GM12875 (cell line): ENCODE results near the gene UTP3.
"Not testable (repeated sequence)": the region's sequence is repeated elsewhere in the genome, so short reads cannot be mapped to it uniquely, and the experiment has no call there.

Experiments used
- H3K4me3 ChIP-seq: one replicate; pipeline ENCODE4 v1.5.1; 2011; ENCODE audit warnings: low read depth, low read length, control low read depth
- TF ChIP-seq, protein P1 (sequence below): IDR thresholded peaks from 2 replicates; pipeline ENCODE4 v1.5.1; 2011; ENCODE audit warnings: low read depth, mild to moderate bottlenecking, control low read depth, inconsistent platforms, low read length, moderate library complexity, borderline replicate concordance; ENCODE audit not compliant: insufficient read depth

Gene UTP3

DNA sequence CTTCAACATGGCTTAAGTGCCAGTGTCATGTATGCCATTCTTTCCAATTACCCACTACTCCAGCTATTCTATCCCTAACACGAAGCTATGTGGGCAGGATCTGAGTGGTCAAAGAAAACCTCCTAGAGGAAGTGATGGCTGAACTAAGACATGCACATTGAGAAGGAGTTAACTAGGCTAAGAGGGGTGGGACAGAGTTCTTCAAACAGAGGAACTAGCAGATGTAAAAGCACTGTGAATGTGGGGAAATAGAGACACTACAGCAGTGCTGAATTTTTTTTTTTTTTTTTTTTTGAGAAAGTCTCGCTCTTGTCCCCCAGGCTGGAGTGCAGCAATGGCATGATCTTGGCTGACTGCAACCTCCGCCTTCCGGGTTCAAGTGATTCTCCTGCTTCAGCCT is 28.2 kb upstream of the UTP3 start:
- H3K4me3 ChIP-seq = no peak overlapping the region
- TF ChIP-seq, protein P1, sequence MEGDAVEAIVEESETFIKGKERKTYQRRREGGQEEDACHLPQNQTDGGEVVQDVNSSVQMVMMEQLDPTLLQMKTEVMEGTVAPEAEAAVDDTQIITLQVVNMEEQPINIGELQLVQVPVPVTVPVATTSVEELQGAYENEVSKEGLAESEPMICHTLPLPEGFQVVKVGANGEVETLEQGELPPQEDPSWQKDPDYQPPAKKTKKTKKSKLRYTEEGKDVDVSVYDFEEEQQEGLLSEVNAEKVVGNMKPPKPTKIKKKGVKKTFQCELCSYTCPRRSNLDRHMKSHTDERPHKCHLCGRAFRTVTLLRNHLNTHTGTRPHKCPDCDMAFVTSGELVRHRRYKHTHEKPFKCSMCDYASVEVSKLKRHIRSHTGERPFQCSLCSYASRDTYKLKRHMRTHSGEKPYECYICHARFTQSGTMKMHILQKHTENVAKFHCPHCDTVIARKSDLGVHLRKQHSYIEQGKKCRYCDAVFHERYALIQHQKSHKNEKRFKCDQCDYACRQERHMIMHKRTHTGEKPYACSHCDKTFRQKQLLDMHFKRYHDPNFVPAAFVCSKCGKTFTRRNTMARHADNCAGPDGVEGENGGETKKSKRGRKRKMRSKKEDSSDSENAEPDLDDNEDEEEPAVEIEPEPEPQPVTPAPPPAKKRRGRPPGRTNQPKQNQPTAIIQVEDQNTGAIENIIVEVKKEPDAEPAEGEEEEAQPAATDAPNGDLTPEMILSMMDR = no peak

DNA sequence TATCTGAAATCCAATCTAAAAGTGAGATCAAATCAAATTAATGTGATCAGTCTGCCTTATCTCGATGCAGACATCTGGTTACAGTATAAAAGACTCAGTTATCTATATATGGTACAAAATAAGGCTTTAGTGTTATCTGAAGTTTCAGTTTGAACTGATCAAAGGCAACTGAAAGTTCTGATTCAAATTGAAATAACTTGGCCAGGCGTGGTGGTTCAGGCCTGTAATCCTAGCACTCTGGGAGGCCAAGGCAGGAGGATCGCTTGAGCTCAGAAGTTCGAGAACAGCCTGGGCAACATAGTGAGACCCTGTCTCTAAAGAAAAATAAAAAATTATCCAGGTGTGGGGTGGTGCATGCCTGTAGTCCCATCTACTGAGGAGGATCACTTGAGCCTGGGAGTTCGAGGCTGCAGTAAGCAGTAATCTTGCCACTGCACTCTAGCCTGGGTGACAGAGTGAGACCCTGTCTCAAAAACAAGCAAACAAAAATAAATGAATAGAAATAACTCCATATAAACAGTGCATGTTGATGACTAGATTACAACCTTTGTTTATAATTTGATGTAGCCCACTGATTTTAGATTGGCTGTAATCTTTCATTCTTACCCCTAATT is 26.9 kb upstream of the UTP3 start:
- H3K4me3 ChIP-seq = not testable (repeated sequence)

DNA sequence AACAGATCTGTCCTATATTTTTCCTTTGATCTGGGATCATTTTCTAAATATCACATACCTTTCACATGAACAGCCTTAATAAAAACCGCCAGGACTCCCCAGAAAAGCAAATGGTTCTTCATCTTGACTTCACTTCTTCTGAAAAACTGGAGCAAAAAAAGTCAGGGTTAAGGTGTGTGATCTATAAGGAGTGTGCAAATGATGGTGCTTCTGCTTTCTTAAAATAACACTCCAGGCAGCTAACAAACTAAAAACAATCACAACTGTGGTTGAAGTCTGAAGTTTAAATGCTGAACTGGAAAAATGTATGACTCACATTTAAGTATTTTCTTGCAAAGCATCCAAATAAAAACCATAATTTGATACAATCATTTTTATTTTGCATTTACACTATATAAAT is 22.0 kb upstream of the UTP3 start, which contains the start of gene JCHAIN:
JCHAIN (minus strand) TSS at position 140 of the 400 bp plus-strand sequence; CDS start at position 122, 18 bp downstream.
- H3K4me3 ChIP-seq = no peak within 1 kb of the TSS
- TF ChIP-seq, protein P1 = no peak

DNA sequence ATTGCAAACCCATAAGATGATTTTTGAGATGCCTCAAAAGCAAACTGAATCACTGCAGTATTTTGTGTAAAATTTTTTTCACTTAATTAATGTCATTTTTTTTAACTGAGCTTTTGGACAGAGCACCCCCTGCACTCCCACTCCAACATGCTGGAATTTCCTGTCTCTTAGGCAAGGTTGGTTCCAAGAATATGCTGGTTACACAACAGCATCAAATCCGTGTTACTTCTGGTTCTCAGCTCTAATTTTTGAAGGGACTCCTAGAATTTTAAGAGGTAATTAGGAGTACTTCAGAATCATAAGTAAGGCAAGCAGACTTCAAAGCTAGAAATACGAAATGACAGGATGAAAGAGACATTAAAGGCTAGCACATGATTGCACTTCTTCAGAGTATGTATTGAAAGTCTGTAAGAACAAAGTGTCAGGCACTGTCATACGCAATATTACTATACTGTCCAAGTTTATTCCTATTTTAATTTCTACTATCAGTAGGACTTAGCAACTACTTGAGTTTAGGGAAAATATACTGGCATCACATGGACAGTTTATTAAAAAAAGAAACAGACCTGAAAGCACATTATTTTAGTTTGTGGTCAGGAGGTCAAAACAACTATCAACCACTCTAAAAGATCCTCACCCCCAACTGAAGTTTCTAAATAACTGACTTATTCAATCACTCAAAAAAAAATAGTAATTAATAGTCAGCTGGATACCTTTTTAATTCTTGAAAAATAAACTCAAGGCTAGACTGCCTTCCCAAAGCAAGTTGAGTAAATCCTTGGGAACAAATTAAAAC is 20.4 kb upstream of the UTP3 start:
- H3K4me3 ChIP-seq = no peak overlapping the region
- TF ChIP-seq, protein P1 = no peak

DNA sequence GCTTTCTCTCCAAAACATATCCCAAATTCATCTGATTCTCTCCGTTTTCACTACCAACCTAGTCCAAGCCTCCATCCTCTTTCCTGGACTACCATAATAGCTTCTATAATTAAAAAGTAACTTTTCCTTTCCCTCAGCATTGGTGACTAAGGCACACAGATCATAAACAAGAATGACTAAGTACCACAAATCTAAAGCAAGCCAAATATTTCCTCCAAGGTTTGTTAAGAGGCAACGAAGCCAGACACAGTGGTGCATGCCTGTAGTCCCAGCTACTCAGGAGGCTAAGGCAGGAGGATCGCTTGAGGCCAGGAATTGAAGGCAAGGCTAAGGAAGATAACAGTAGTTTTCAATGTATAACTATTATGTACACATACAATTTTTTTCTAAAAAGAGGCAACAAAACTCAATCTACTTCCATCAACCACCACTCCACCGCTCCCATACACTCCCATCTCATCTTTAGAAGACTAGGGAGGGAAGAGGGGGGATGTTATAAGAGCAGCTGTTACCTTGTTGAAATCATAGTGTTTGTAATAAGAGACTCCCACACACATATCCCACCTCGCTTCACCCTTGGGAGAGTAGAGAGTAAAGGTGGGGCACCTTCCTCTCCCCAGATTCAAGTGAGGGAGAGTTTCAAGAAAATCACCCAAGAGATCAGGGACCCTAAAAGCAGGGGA is 17.9 kb upstream of the UTP3 start:
- no peak overlapping the region for H3K4me3 ChIP-seq
- TF ChIP-seq, protein P1 = no peak

DNA sequence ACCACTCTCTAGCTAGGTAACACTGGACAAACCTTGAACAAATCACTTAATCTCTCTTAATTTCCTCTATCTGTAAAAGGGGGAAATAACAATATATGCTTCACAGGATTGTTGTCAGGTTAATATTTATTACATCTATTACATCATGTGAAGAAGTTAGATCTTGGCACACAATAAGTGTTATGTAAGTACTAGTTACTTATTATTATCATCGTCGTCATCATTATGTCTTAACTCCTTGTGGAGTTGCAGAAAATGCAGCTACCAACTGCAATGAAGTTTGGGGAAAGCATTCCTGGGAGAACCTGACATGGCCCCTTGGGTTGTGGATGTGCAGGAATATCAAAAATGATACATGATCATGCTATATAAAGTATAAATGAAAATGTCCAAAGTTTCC is 17.2 kb upstream of the UTP3 start:
- TF ChIP-seq, protein P1 = no peak

DNA sequence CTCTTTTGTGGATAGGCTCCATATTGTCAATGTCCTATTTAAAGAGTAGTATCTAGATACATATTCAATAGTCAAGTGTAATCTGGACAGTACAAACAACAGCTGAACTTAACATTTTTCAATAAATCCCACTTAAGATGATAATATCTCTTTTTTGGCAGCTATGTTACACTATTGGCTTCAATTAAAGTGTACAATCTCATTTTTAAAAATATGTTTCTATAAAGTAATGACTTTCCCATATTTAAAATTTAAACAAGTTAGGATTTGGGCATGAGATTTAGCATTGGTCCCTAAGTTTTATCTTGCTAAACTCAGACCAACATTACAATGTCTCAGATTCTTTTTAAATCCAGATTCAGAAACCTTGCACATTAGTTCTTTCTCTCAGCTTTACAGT is 14.1 kb upstream of the UTP3 start:
- TF ChIP-seq, protein P1 = no peak
- no peak overlapping the region for H3K4me3 ChIP-seq

More for the DNA sequence above, 17.2 kb upstream of the UTP3 start:
- no peak overlapping the region for H3K4me3 ChIP-seq
